Ramos (cell line): ENCODE measurements around the gene FSTL3.
"Not testable (repeated sequence)": the region's sequence is repeated elsewhere in the genome, so short reads cannot be mapped to it uniquely, and the experiment has no call there.

ENCODE experiments used
- in situ Hi-C: fragments of 300-500 bp; cut with MboI; formaldehyde crosslinking; loops from one replicate; pipeline ENCODE4 v1.14.3; 2022; ENCODE audit warnings: low sequenced_read_pairs; ENCODE audit not compliant: unreplicated experiment

Gene FSTL3

DNA sequence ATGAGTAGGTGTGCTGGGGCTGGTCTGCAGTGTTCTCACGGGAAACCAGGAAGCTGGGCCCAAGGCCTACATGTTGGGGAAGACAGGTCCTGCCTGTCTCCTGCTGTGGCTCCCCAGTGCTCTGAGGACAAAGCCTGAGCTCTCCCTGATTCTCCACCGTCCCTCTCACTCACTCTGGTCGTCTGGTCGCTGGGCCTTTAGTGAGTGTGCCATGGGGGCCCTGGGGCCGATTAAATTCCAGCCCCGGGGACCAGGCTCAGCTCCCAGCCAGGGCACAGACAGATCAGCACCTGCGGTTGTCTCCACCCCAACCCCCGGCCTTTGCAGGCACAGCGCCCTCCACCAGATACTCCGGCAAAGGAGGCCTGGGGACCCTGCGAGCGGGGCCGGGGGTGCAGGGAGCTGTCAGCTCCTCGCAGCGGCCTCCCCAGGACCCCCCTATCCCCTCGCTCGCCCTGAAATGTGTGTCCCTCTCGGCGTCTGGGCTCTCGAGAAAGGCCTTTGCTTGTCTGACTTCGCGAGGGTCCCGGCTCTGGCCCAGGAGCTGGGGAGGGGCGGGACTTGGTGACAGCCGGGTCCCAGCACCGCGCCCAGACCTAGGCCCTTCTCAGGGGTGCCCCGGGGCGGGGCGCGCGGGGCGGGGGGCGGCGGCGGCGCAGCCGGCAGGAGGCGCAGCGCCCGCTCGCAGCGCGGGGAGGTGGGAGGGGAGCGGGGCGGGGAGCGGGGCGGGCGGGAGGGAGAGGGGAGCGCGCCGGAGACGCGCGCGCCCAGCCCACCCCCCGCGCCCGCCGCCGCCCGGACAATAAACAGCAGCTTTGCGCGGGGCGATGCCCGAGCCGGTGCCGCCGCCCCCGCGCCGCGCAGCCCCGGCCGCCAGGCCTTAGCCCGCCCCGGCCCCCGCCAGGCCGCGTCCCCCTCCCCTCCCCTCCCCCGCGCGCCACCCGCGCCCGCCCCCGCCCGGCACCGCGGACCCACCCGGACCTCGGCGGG, 32.3 kb downstream of the FSTL3 start, which contains the start of gene PALM:
TSS of gene PALM (plus strand) at position 782 of the 990 bp plus-strand sequence. CDS start 212 bp downstream, outside the sequence.
- in situ Hi-C loops: no loop called here

DNA sequence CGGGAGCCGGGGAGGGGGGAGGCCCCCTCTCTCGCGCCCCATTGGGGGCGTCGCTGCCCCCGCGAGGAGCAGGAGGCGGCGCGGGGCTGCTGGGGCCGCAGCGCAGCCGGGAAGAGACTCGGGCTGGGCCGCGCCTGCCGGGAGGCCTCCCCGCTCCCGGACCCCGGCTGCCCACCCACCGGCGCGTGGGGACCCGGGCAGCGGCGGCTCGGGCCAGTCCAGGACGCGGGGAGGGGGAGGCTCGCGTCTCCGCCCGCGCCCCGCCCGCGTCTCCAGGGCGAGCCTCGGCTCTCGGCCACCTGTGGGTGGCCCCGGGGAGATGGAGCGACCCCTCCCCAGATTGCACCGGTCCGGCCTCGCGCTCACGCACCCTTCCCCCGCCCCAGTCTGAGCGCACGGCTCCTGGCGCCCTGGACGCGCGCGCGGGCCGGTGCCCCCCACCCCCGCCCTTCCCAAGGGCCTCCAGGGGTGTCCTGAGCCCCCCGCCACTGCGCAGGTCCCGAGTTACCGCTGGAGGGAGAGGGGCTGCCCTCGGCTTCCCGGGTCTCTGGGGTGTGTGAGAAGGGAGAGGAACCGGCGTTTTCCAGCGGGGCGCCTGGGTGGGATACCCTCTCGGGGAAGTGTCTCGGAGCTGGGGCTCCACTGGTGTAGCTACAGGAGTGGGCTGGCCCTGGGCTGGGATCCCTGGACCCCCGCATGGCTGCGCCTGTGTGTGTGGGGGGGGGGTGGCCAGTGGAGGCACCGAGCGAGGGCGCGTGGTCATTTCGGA, 33.2 kb downstream of the FSTL3 start:
- in situ Hi-C loops: no loop called here

DNA sequence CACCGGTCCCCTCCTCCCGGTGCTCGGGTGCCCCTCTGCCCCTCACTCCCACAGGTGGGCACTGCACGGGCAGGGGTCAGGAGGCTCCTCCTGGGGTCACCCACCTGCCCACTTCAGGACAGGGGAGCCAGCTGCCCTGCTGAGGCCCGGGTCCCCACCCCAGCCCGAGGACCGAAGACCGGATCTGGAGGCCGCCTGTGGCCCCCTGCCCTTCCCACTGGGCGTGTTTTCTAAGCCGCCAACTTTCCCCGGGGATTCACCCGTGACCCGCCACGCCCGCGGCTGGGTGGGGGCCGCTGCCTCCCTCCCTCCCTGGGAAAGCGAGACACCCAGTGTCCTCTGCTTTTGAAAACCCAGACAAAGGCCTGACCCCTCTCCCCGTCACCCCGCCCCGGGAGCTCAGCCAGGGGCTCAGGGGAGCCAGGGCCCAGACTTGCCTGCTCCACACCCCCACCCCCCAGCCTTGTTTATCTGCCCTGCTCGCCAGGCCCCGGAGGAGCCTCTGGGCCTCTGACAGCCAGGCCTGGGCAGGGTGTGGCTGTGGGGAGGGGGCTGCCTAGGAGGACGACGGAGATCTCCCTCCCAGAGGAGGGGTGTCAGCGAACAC, 33.9 kb downstream of the FSTL3 start:
- in situ Hi-C loops: no loop called here

DNA sequence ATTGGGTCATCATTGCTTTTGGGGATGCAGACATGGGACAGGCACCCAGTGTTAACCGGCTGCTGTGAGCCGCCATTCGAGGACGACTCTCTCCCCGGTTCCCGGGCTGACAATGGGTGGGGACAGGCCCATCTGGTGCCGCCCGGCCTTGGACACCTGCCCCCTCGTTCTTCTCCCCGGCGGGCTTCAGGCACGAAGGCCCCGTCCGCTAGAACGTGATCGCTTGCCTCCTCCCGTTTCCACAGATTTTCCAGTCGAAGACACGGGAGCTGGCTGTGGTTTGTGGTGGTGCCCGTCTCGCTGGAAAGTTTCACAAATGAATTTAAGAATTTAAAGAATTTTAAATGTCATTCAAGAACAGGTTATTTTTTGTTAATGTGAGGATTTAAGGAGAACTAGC, 34.6 kb downstream of the FSTL3 start:
- in situ Hi-C loops: no loop called here

DNA sequence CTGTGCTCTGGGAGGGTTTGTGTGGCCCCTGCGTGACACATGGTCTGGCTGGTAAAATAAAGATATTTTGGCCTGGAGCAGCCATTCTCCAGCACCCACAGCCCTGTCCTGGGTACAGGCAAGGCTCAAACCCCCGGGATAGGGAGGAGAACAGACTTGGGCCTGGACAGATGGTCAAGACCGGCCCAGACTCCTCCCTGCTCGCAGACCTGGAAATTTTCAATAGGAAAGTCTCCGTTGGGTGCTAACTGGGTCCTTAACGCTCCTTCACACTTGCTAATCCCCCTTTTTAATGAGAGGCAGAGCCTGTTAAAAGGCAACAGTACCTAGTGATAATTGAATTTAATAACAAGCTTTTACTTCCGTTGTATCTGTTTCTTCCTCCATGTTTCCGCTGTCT, 35.1 kb downstream of the FSTL3 start:
- in situ Hi-C loops: no loop called here

DNA sequence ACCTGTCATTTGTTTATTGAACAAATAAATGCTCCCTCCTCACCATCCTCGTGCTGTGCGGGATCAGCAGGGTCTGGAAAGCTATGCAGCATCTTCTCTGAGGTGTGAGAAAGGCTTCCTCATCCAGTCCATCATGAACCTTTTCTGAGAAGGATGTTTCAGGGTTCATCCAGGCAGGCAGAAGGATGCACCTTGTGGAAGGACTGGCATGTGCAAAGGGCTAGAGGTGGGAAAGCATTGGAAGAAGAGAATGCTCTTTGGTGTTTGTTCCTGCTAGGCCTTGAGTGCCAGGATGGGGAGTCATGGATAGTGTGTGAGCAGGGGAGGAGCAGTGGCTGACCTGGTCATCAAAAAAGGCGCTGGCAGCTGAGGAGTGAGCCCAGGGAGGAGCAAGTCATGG, 39.2 kb downstream of the FSTL3 start:
- in situ Hi-C loops: no loop called here

DNA sequence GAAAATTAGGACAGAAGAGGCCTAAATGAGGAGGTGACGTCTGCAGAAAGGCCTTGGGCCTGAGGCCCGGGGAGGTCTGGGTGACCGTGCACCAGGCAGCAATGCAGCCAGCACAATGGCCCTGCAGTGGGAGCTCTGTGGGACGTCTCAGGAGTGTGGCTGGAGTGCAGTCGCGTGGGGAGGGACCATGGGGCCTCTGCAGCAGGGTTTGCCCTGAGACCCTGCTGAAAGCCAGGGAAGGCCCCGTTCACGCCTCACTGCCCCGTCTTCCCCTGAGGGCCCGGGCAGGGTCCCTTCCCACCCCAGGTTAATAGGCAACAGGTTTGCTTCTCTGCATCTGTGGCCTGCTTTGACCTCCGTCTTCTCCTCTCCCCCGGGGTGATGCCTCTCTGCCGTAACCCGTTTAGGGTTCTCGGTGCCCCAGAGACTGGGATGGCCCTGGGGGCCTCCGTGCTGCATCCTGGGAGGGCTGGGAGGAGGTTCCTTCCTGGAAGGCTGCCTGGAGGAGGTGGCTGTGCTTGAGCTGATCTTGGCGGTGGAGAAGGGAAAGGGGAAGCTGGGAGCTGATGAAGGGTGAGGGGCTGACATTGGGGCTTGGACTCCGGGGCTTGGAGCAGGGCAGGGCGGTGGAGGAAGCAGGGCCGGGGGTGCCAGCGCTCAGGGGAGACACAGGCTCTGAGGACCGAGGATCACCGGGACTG, 42.2 kb downstream of the FSTL3 start:
- in situ Hi-C loops: no loop called here

DNA sequence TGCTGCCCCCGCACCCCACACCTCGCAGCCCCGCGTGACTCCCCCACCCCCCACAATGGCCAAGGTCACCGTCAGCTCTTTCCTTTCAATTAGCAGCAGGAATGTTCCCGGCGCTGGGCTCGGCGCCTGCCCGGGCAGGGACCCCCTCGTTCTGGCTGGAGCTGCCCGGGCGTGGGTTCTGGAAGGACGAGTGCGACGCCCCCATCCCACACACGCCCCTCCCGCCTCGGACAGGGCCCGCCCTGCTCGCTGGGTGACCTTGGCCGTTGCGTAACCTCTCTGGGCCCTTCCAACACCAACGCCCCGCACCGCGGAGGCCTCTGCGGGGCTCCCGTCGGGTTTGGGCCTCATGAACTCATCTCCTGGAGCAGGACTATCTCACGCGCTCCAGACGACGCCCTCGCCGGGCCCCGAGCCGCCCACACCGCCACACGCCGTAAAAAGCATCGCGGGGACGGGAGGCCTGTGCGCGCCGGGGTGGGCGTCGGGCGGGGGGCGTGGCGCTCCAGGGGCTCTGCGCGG, 42.9 kb downstream of the FSTL3 start:
- in situ Hi-C loops: no loop called here

DNA sequence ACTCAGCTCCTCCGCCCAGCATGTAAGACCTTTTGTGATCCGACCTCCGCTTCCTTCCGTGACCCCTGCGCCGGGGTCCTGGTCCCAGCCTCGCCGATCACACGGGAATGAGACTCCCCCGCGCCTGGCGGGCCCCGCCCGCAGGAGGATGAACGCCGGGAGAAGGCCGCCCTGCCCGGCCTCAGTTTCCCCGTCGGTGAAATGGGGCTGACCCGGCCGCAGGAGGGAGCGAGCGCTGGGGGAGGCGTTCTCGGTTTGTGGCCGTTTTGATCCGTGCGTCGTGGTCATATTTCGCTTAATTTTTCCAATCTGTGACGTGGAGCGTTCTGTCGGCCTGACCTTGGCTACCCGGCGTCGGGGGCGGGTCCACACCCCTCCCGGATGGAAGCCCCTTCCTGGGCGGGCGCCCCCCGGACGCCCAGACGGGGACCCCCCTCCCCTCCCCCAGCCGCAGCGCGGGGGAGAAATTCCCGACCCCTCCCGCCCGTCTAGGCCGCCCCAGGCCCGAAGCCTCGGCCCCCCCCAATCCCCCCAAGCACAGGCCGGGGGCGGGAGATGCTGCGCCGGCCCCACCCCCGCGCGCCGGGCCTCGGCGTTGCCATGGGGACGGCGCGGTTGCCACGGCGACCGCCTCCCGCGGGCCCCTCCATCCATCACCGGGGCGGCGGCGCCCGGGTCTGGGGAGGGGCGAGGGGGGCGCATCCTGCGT, 43.6 kb downstream of the FSTL3 start:
- in situ Hi-C loops: no loop called here

DNA sequence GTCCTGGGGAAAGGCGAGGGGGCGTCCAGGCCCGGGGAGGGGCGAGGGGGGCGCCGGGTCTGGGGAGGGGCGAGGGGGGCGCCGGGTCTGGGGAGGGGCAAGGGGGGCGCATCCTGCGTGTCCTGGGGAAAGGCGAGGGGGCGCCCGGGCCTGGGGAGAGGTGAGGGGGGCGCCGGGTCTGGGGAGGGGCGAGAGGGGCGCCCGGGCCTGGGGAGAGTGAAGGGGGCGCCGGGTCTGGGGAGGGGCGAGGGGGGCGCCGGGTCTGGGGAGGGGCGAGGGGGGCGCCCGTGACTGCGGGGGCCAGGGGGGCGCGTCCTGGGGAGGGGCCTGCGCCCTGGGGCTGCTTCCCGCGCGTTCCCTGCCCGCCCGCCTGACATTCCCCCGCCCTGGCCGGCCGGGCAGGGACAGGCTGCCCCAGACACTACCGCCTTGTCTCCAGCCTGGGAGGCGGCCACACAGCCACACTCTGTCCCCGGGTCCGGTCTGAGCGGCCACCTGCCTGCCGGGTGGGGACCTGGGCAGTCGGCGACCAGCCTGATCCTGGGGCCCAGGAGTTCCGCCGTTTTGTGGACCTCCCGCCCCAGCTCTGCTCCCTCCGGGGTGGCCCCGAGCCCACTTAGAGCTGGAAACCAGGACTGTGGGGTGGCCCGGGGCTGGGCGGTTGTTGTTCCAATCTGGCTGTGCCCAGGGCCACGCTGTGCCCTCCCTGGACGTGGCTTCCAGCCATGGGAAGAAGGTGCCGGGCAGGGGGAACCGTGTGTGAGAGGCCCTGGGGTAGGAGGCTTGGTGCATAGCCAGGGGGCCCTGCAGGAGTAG, 44.4 kb downstream of the FSTL3 start:
- in situ Hi-C loops: no loop called here

DNA sequence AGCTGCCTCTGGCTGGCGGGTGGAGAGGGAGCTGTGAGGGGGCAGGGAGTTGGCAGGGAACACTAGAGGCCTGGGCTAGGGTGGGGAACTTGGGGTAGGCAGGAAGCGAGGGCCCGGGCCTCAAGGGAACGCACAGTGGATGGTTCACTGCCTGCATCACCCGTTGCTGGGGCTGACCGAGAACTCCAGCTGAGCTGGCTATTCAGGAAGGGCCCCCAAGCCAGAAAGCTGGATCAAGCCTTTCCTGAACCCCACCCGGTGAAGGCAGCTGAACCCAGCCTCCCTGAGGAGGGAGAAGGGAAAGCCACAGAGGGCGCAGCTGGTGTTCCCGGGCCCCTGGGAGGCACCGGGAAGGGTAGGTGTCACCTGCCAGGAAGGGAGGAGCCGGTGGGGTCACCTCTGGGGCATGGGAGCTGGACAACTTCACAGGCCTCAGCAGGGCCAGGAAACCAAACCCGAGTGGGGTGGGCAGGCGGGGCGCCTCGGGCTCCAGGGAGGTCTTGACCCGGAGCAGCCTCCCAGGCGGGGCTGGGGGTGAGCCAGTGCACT, 46.4 kb downstream of the FSTL3 start:
- in situ Hi-C loops: no loop called here

DNA sequence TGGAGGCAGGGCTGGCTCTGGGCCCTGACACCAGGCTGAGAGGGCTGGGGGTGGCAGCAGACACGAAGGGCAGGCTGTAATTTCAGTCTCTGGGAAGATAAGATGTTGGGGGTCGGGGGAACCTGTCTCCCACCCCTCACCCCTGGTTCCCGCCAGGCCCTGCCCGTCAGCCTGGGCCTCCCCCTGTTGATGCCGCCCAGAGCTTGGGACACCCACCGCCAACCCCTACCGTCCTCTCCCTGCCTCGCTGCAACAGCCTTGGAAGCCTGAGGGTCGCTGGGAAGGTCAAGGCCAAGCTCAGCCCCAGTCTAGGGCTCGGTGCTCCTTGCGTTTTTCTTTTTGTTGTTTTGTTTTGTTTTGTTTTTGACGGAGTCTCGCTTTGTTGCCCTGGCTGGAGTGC, 47.1 kb downstream of the FSTL3 start:
- in situ Hi-C loops: no loop called here

DNA sequence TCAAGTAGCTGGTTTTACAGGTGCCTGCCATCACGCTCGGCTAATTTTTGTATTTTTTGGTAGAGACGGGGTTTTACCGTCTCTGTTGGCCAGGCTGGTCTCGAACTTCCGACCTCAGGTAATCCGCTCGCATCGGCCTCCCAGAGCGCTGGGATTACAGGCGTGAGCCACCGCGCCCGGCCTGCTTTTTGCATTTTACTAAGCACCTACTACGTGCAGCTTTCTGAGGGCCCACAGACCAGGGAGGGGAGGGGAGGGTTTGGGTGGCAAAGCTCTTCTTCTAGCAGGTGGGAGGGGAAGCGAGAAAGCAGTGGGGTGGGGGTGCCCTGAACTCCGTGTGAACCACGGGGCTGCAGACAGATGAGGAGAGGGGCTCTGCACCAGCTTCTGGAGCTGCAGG, 47.5 kb downstream of the FSTL3 start:
- in situ Hi-C loops: no loop called here

DNA sequence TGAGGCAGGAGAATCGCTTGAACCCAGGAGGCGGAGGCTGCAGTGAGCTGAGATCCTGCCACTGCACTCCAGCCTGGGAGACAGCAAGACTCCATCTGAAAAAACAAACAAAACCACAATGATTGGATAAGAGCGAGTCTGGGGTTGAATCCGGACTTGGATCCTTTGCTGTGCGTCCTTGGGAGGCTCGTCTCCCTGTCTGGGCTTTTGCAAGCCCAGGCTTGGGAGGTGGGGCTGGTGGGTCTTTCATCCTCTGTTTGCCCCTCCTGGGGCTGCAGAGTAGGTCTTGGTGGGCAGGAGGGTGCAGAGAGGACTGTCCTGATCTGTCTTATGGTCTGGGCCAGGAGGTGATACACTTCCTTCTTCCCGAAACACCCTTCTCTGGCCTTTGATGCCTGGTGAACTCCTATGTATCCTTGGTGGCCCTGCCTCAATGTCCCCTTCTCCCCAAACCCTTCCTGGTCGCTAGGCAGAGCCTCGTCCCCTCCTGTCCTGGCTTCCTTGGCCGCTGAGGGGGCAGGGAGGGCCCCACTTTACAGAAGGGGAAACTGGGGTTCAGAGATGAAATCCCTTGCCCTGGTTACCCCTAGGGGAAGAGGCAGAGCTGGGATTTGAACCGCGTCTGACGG, 49.4 kb downstream of the FSTL3 start:
- in situ Hi-C loops: no loop called here

DNA sequence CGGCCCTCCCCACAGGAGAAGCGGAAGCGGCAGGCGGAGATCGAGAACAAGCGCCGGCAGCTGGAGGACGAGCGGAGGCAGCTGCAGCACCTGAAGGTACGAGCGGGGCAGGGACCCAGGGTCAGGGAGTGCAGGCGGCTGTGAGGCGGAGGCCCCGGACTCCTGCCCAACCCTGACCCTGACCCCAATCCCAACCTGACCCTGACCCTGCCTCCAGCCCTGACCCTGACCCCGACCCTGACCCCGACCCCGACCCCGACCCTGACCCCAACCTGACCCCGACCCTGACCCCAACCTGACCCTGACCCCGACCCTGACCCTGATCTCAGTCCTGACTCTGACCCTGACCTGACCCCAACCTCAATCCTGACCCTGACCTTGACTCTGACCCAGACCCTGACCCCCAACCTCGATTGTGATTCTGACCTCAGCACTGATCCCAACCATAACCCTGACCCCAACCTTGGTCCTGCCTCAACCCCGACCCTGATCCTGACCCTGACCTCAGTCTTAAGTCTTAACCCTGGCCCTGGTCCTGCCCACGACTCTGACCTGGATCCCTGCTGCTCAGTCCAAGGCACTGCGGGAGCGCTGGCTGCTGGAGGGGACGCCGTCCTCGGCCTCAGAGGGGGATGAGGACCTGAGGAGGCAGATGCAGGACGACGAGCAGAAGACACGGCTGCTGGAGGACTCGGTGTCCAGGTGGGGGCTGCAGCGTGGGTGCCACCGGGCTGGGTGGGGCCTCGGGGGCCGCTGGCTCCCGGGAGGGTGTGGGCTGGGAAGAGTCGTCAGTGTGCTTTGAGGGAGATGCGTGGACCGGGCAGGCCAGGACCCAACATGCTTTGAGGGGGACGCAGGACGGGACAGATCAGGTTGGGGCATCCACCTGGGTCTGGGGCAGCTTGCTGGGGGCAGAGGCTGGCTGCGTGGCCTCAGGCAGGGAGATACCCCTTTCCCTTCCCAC, 51.1 kb downstream of the FSTL3 start:
- in situ Hi-C loops: no loop called here

DNA sequence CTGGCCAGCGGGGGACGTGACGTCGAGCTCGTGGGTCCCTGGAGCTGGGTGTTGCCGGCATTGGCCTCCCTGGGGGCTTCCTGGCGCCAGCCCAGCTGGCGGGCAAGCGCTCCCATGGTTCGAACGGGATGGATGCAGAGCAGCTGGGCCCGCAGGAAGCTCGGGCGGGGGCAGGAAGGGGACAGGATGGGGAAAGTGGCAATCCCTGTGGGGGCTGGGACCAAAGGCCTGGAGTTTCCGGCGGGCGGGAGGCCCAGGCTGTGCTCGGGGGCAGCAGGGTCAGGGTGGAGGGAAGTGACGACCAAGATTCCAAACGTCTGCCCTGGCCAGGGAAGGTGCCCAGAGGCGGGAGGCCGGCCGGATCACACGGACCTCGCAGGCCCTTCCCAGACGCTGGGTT, 51.8 kb downstream of the FSTL3 start:
- in situ Hi-C loops: no loop called here

DNA sequence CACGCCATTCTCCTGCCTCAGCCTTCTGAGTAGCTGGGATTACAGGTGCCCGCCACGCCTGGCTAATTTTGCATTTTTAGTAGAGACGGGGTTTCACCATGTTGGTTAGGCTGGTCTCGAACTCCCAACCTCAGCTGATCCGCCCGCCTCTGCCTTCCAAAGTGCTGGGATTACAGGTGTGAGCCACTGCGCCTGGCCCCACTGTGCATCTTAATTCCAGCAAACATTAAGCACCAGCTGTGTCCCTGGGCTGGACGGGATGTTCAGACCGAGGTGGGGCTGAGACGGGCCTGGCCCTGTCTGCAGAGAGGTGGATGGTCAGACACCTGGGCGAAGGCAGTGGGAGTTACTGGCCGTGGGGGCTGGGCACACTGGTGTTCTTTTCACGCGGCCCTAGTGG, 53.4 kb downstream of the FSTL3 start:
- in situ Hi-C loops: not testable (repeated sequence)
